GM18508 (cell line): ENCODE results near the gene STAT6.
"Not testable (repeated sequence)": the region's sequence is repeated elsewhere in the genome, so short reads cannot be mapped to it uniquely, and the experiment has no call there.

Experiments used
- ATAC-seq: cut with Tn5 transposase; IDR thresholded peaks from one replicate; pipeline ENCODE4 v1.9.1; 2021; ENCODE audit warnings: moderate number of reproducible peaks; ENCODE audit not compliant: insufficient read depth, unreplicated experiment

STAT6 gene

GRCh38 chr12:57063991-57064685 lies 47.0 kb downstream of the STAT6 start:
- ATAC-seq: peak; percentile 71

GRCh38 chr12:57058454-57058853 lies 52.7 kb downstream of the STAT6 start:
- no peak for ATAC-seq

DNA sequence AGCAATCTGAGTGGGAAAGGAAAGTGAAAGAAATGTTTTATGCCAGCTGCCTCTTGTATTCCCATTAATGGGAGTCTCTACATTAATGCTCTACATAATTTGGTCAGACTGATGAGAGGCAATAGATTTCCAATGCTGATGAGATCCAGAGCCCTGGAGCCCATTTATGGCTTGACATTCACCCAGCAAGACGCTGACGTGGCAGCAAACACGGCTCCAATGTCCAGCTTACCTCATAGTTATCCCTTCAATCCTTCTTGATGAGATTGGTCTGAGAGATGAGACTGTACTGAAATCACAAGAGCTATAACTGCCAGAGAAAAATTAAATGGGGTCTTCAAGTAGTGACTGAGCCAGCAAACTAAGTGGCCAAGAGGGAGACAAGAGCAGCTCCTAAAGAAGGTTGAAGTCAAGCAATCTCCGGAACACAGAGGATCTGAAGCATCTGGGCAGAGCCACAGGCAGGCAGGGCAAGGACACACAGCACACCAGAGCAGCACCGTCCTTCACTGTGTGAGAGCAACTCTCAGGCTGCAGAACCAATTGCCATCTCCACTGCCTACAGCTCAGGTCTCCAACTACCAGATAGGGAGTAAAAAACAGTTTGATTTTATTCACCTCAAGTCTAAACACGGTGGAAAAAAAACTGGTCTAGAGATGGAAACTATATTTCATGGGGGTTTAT lies 54.0 kb downstream of the STAT6 start:
- no peak for ATAC-seq

- ATAC-seq: no peak
These were observed 55.3 kb downstream of the STAT6 start for GRCh38 chr12:57055824-57056223.

GRCh38 chr12:57053901-57054300 lies 57.3 kb downstream of the STAT6 start:
- ATAC-seq: not testable (repeated sequence)

DNA sequence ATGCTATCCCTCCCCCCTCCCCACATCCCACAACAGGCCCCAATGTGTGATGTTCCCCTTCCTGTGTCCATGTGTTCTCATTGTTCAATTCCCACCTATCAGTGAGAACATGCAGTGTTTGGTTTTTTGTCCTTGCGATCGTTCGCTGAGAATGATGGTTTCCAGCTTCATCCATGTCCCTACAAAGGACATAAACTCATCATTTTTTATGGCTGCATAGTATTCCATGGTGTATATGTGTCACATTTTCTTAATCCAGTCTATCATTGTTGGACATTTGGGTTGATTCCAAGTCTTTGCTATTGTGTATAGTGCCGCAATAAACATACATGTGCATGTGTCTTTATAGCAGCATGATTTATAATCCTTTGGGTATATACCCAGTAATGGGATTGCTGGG lies 58.0 kb downstream of the STAT6 start:
- ATAC-seq: not testable (repeated sequence)

DNA sequence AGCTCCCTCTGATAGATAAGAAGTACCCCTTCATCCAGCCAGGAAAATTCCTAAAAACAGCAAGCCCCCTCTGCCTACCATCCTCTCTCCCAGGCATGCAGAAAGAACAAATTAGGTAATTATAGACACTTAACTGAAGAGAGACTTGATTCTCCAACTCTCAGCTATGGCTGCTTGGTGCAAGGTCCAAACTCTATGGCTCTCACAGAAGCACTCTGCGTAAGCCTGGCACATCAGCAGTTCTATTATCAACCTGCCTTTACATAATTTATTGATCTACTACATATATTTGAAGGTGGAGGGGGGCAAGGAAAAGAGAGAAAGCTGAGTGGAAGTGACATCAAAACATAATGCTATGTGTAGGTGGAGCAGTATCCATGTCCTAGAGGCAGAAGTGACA lies 60.2 kb downstream of the STAT6 start:
- ATAC-seq: no peak

DNA sequence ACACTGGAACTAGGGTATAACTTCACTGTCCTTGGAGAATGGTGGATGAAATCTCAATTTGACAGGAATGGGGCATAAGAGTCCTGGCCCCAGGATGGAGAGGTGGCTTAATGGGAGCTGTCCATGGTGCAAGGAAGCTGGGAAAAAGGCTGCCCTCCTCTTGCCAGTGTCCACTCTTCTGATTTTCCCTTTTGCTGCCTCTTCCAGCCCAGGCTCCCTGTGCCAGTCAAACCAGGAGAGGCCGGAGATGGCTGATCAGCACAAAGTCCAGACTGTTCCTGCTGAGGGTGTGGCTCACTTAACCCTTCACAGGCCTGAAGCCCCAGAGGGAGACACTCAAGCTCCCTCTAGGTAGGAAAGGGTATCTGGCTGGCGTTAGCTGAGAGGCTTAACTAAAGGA lies 61.3 kb downstream of the STAT6 start, which contains the start of gene MYO1A:
MYO1A (minus strand) TSS at position 240 of the 400 bp plus-strand sequence. CDS start 1,806 bp downstream, outside the sequence.
- no peak for ATAC-seq

- ATAC-seq: no peak
These were observed 62.1 kb downstream of the STAT6 start for GRCh38 chr12:57049119-57049446.

GRCh38 chr12:57048423-57049118 lies 62.6 kb downstream of the STAT6 start:
- no peak for ATAC-seq

- ATAC-seq: no peak
These were observed 63.2 kb downstream of the STAT6 start for GRCh38 chr12:57047981-57048380.

GRCh38 chr12:57046947-57047890 lies 63.9 kb downstream of the STAT6 start:
- ATAC-seq: no peak

- ATAC-seq: no peak
These were observed 64.9 kb downstream of the STAT6 start for GRCh38 chr12:57046086-57046791.
